Cardiac muscle cell (in vitro differentiated cells and primary cell): ENCODE measurements around the gene PANX3. TPM values are rescaled to one million over a fixed set of nuclear protein-coding genes. Genes with fewer than 3 reads are reported as not detected.

Experiments
- DNase-seq, 2 donors: peaks; one replicate each; pipeline versions ENCODE4 v3.0.0 to v3.0.0-alpha.2; 2010 to 2017; ENCODE audit warnings: low read depth in 1 of 2, low spot score in 1 of 2
- H3K27ac ChIP-seq: fragments of 200-600 bp; sonication (generic); 2 replicates; pipeline ENCODE4 v1.5.1; 2016
- H3K27me3 ChIP-seq: fragments of 200-600 bp; sonication (generic); 2 replicates; pipeline ENCODE4 v1.6.0; 2016; ENCODE audit warnings: control low read depth
- H3K36me3 ChIP-seq: fragments of 200-600 bp; sonication (generic); 2 replicates; pipeline ENCODE4 v1.5.1; 2016; ENCODE audit warnings: control low read depth
- H3K4me1 ChIP-seq: fragments of 200-600 bp; sonication (generic); 2 replicates; pipeline ENCODE4 v1.8.1; 2017; ENCODE audit warnings: low read depth, mild to moderate bottlenecking, mixed run types
- H3K4me3 ChIP-seq: fragments of 200-600 bp; sonication (generic); 2 replicates; pipeline ENCODE4 v1.5.1; 2016; ENCODE audit warnings: mild to moderate bottlenecking
- H3K9me3 ChIP-seq: fragments of 200-600 bp; sonication (generic); 2 replicates; pipeline ENCODE4 v1.5.1; 2017; ENCODE audit warnings: low read depth, mild to moderate bottlenecking, control low read depth
- polyA plus RNA-seq: library from polyadenylated mRNA; unstranded; fragments of >200 nt; fragmentation: Nextera tagmentation; extraction: Ambion mirVana; gene quantifications from 2 replicates; pipeline ENCODE4 v1.2.1, GENCODE V29; 2016
- total RNA-seq: library from RNA; depleted of rRNA; stranded (reverse); fragments of >200 nt; gene quantifications from 2 replicates; pipeline ENCODE4 v1.2.3, GENCODE V29; 2016
- TF ChIP-seq, protein P1 (sequence below): IDR thresholded peaks from 2 replicates; pipeline ENCODE4 v1.5.1; 2012; ENCODE audit warnings: low read depth, mild to moderate bottlenecking, low read length

PANX3 gene
- total and polyA plus RNA-seq, 2 experiments from 2014 or later, result not detected

DNA sequence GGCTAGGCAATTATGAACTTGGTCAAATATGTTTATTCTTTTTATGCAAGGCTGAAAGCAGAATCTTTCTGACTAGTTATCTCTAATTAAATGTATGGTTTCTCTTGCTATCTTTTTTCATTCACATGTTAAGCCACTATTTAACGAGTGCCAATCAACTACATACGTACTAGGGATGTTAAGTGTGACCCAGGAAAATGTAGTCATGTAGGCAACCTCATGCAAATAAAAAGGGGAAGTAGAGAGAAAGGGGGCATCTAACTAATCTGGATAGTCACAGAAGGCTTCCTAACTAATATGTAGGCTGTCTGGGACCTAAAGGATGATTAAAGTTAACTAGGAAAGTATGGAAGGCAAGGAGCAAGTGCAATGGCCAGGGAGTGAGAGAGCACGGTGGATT is 34.9 kb downstream of the PANX3 start:
- Histone ChIP-seq H3K27me3 (peaks cover 13% of the 10 kb centered on the region), H3K9me3 (no peaks in the 10 kb centered on the region), H3K4me3 (no peak overlapping the region), H3K27ac (no peak overlapping the region), H3K36me3 (no peaks in the 10 kb centered on the region), H3K4me1 (no peaks in the 10 kb centered on the region)
- DNase-seq, result no peak
- TF ChIP-seq, protein P1, sequence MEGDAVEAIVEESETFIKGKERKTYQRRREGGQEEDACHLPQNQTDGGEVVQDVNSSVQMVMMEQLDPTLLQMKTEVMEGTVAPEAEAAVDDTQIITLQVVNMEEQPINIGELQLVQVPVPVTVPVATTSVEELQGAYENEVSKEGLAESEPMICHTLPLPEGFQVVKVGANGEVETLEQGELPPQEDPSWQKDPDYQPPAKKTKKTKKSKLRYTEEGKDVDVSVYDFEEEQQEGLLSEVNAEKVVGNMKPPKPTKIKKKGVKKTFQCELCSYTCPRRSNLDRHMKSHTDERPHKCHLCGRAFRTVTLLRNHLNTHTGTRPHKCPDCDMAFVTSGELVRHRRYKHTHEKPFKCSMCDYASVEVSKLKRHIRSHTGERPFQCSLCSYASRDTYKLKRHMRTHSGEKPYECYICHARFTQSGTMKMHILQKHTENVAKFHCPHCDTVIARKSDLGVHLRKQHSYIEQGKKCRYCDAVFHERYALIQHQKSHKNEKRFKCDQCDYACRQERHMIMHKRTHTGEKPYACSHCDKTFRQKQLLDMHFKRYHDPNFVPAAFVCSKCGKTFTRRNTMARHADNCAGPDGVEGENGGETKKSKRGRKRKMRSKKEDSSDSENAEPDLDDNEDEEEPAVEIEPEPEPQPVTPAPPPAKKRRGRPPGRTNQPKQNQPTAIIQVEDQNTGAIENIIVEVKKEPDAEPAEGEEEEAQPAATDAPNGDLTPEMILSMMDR, result no peak

DNA sequence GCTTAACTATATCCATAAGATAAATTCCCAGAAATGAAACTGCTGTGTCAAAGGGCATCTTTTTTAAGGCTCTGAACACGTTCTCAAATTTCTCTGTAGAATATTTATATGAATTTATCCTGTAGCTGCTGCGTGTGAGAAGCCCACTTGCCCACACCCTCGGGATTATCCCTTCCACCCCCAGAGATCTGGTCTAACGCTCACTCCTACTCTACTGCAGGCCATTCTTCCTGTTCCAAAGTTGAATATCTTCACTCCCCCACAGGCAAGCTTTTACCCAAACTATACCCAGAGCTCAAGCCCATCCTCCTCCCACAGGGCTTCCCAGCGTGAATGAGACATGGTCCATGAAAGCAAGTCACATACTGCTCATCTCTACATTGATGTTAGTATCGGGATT is 37.4 kb downstream of the PANX3 start:
- TF ChIP-seq, protein P1, result no peak
- no peaks in the 10 kb centered on the region for H3K9me3 ChIP-seq
- H3K36me3 ChIP-seq, result no peaks in the 10 kb centered on the region
- peaks cover 13% of the 10 kb centered on the region for H3K27me3 ChIP-seq
- H3K4me1 ChIP-seq, result no peaks in the 10 kb centered on the region
- DNase-seq, result no peak
- no peak overlapping the region for H3K27ac ChIP-seq
- no peak overlapping the region for H3K4me3 ChIP-seq

DNA sequence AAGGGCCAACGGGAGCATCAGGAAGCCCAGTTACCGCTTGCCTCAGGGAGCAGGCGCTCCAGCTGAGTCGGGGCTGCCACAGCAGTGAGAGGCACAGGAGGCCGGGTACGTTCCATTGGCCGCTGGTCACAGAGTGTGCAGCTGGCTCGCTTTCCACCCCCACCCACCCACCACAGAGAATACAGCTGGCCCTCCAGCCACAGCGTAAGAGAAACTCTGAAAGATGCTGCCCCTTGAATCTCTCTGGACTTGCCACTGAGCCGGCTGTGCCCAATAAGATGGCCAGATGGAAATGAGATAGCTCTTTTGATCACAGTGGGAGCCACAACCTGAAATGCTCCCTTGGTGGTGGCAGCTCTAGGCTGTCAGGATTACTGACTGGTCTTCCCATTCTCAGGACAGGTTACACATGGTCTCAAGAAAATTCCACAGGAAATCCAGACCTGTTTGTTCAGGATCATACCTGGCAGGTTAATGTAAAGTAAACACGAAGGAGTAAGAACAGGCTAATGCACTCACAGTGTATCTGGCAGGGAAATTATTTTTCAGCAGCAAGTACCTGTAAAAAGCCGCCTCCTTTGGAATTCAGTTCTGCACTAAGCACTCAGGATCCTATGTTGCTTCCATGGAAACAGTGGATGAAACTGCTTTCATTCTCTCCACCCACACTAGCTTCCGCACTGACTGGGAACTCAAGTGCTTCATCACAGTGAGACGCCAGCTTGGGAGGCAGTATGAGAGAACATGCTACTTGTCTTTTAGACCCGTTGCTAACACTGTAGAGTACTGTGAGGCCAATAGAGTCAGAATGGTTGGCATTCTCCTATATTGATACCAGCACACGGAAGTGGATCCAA is 45.8 kb downstream of the PANX3 start:
- H3K9me3 ChIP-seq, result no peaks in the 10 kb centered on the region
- no peaks in the 10 kb centered on the region for H3K36me3 ChIP-seq
- no peak overlapping the region for H3K27ac ChIP-seq
- TF ChIP-seq, protein P1, result no peak
- DNase-seq, result peak; percentile 30 to 37
- H3K4me1 ChIP-seq, result no peaks in the 10 kb centered on the region
- H3K27me3 ChIP-seq, result peaks cover 7% of the 10 kb centered on the region
- no peak overlapping the region for H3K4me3 ChIP-seq

DNA sequence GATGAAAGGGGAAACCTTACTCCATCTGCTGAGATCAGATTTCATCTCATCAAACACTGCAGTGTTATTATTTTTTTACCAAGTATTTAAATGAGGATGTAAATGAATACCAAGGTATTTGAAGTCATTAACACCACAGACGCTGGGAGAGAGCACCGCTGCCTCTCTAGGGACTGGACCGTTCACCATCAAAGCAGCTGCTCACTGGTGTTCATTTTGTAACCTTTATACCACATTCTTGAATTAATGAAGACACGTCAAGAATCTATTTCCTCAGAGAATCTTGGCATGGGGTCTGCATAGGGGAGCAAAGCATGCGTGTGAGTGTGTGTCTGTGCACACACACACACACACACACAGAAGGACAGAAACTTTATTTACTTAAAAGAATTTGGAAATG is 46.7 kb downstream of the PANX3 start:
- H3K4me1 ChIP-seq, result no peaks in the 10 kb centered on the region
- H3K4me3 ChIP-seq, result no peak overlapping the region
- H3K9me3 ChIP-seq, result no peaks in the 10 kb centered on the region
- TF ChIP-seq, protein P1, result no peak
- H3K36me3 ChIP-seq, result no peaks in the 10 kb centered on the region
- H3K27me3 ChIP-seq, result peaks cover 7% of the 10 kb centered on the region
- DNase-seq, result peak in 1 of 2 donors; percentile 10
- H3K27ac ChIP-seq, result no peak overlapping the region

DNA sequence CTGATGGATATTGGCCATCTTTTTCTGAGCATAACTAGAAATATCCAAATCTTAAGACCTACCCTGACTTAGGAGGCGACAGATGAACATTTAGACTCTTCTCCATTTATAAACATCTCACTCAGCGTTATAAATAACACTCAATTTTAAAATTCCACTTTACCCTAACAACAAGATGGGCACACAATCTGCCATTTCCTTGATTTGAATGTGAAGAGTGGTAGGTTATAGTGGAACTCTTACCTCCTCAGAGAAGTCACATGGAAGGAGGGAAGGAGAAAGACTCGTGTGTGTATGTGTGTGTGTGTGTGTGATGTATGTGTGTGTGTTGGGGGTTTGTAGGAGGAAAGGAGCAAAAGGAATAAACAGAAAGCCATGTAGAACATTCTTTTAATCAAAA is 47.3 kb downstream of the PANX3 start:
- no peak overlapping the region for H3K4me3 ChIP-seq
- no peak for DNase-seq
- H3K36me3 ChIP-seq, result no peaks in the 10 kb centered on the region
- H3K27ac ChIP-seq, result no peak overlapping the region
- no peaks in the 10 kb centered on the region for H3K9me3 ChIP-seq
- TF ChIP-seq, protein P1, result no peak
- H3K27me3 ChIP-seq, result peaks cover 7% of the 10 kb centered on the region
- H3K4me1 ChIP-seq, result no peaks in the 10 kb centered on the region
